Pancreas (tissue), 10 donors: ENCODE results near the gene IFIH1. TPM values are rescaled to one million over a fixed set of nuclear protein-coding genes. Genes with fewer than 3 reads are reported as not detected.

Experiments used
- ATAC-seq, 4 donors: fragments of 200-7000 bp; cut with Tn5 transposase; one replicate each; pipeline versions ENCODE4 v1.8.0 to v1.9.1; 2020; ENCODE audit warnings: mild to moderate bottlenecking in 4 of 4, moderate library complexity in 4 of 4
- DNase-seq, 6 donors: peaks; one replicate each; pipeline ENCODE4 v3.0.0-alpha.2; 2020
- FAIRE-seq: peaks from 2 replicates; lab custom pipeline; 2012; peaks lifted over from hg19 to GRCh38; lab: Jason Lieb, UNC
- H3K27ac ChIP-seq, 4 donors: fragments of 200-600 bp; sonication (generic); 1 replicate in 3 of 4; 2 replicates in 1 of 4; pipeline versions ENCODE4 v1.5.0 to v1.8.0; 2020
- H3K27me3 ChIP-seq, 4 donors: fragments of 200-600 bp; one replicate each; pipeline ENCODE4 v1.8.0; 2021
- H3K36me3 ChIP-seq, 3 donors: fragments of 200-600 bp; sonication (generic) in 1 of 3; one replicate each; pipeline versions ENCODE4 v1.5.0 to v1.8.0; 2020 to 2021
- H3K4me1 ChIP-seq, 3 donors: fragments of 200-600 bp; one replicate each; pipeline ENCODE4 v1.8.0; 2021
- H3K4me3 ChIP-seq, 4 donors: fragments of 200-600 bp; sonication (generic) in 2 of 4; one replicate each; pipeline versions ENCODE4 v1.5.0 to v1.8.0; 2020 to 2021
- H3K9me3 ChIP-seq, 4 donors: fragments of 200-600 bp; one replicate each; pipeline ENCODE4 v1.8.0; 2021
- CTCF ChIP-seq, 4 donors: fragments of 200-600 bp; sonication (generic) in 3 of 4; IDR thresholded peaks; one replicate each; pipeline versions ENCODE4 v1.5.0 to v1.8.0; 2021; ENCODE audit warnings: antibody characterized with exemption in 4 of 4
- WGBS, 2 donors: extraction: QIAGEN DNeasy Blood & Tissue Kit; methylation state at CpG; one replicate each; pipeline ENCODE4 v1.1.7; 2013; 5-methylcytosine and 5-hydroxymethylcytosine counted together
- intact Hi-C, 3 donors: fragments of 100-400 bp; cut with DNase I; formaldehyde crosslinking; loops; one replicate each; pipeline versions ENCODE4 v1.11.1 to v1.14.2; 2022
- polyA plus RNA-seq, 2 donors: library from polyadenylated mRNA; stranded (reverse); fragments of 200-250 nt; gene quantifications; one replicate each; pipeline ENCODE4 v1.2.3, GENCODE V29; 2013
- total RNA-seq, 6 donors: library from RNA; stranded (reverse); fragmentation: NEBNext Ultra II Directional in 4 of 6; extraction: Animal tissue kit (Norgen Biotek cat#: 25700) in 4 of 6; gene quantifications; one replicate each; pipeline versions ENCODE4 v1.2.1 to v1.2.4, GENCODE V29; 2021 to 2023
- donor health status: healthy with polysubstance abuse.
- donor health status: DM: no; HTN: no; CAD: no; lungs with moderate emphysema.
- donor health status: DM: no; HTN: no; CAD: no.
- donor health status: control.
- donor health status: control.
- donor health status: Bipolar disorder and iron deficiency.
- donor health status: DM: yes; HTN: yes; CAD: no.
- donor health status: DM: no; HTN: no; CAD: no.
- donor health status: DM: no; HTN: no; CAD: no.
- donor health status: DM: yes; HTN: yes; CAD: no.

The IFIH1 gene
- total and polyA plus RNA-seq, 8 donors: 5.7 to 19.5 (median 7.3) TPM

GRCh38 chr2:162301877-162302276 is 16.6 kb downstream of the IFIH1 start:
- Histone ChIP-seq H3K4me3 (no peak overlapping the region), H3K9me3 (no peaks in the 10 kb centered on the region), H3K27ac (no peak overlapping the region), H3K4me1 (no peaks in the 10 kb centered on the region), H3K36me3 (no peaks in the 10 kb centered on the region), H3K27me3 (no peaks in the 10 kb centered on the region)
- intact Hi-C loops: no loop called here
- ATAC-seq (no peak), FAIRE-seq (no peak), DNase-seq (no peak)
- TF ChIP-seq CTCF (IDR thresholded peaks at IDR 0.05): no peak
- 33 to 58% methylated on average over 1 of the region's 1 CpG for WGBS, 2 donors

- no peaks in the 10 kb centered on the region for H3K9me3 ChIP-seq
- H3K4me1 ChIP-seq: no peaks in the 10 kb centered on the region
- H3K27ac ChIP-seq: no peak overlapping the region
- peak; percentile 74 to 94 (median 86) for ATAC-seq
- no peaks in the 10 kb centered on the region for H3K27me3 ChIP-seq
- peak; percentile 70 to 93 (median 85) for TF ChIP-seq CTCF (IDR thresholded peaks at IDR 0.05)
- no peak overlapping the region for H3K4me3 ChIP-seq
- H3K36me3 ChIP-seq: no peaks in the 10 kb centered on the region
- intact Hi-C loops: no loop called here
- 4 to 7% methylated on average over 6 of the region's 6 CpGs for WGBS, 2 donors
- peak in 3 of 6 donors; percentile 9 to 55 (median 48) for DNase-seq
- peak; percentile 92 for FAIRE-seq
These were observed 17.2 kb downstream of the IFIH1 start for GRCh38 chr2:162301151-162301804.

- no peak for TF ChIP-seq CTCF (IDR thresholded peaks at IDR 0.05)
- Histone ChIP-seq H3K4me1 (no peaks in the 10 kb centered on the region), H3K27me3 (no peaks in the 10 kb centered on the region), H3K36me3 (no peaks in the 10 kb centered on the region), H3K27ac (no peak overlapping the region), H3K9me3 (no peaks in the 10 kb centered on the region), H3K4me3 (no peak overlapping the region)
- intact Hi-C loops: no loop called here
- FAIRE-seq (no peak), ATAC-seq (no peak), DNase-seq (no peak)
These were observed 18.2 kb downstream of the IFIH1 start for GRCh38 chr2:162300266-162300665.

- no peak for FAIRE-seq
- Histone ChIP-seq H3K36me3 (no peaks in the 10 kb centered on the region), H3K27me3 (no peaks in the 10 kb centered on the region), H3K4me3 (no peak overlapping the region), H3K9me3 (no peaks in the 10 kb centered on the region), H3K4me1 (peaks cover 0 to under 1% (median 0%) of the 10 kb centered on the region in 3 donors), H3K27ac (no peak overlapping the region)
- peak in 1 of 6 donors; percentile 12 for DNase-seq
- no peak for TF ChIP-seq CTCF (IDR thresholded peaks at IDR 0.05)
- ATAC-seq: no peak
- intact Hi-C loops: loop anchor here in 1 of 3 donors (5.0 kb wide), 1 partner anchor 77 kb away; no protein-coding TSS in a partner anchor
- WGBS, 2 donors: 84 to 91% methylated on average over 9 of the region's 9 CpGs
These were observed 19.7 kb downstream of the IFIH1 start for GRCh38 chr2:162298669-162299335.
